HK-2 (cell line): ENCODE measurements around the gene APOL3.
"Not testable (repeated sequence)": the region's sequence is repeated elsewhere in the genome, so short reads cannot be mapped to it uniquely, and the experiment has no call there.

Experiments used
- DNase-seq: peaks from one replicate; pipeline ENCODE4 v3.0.0-alpha.2; 2018; ENCODE audit not compliant: unreplicated experiment

The APOL3 gene

DNA sequence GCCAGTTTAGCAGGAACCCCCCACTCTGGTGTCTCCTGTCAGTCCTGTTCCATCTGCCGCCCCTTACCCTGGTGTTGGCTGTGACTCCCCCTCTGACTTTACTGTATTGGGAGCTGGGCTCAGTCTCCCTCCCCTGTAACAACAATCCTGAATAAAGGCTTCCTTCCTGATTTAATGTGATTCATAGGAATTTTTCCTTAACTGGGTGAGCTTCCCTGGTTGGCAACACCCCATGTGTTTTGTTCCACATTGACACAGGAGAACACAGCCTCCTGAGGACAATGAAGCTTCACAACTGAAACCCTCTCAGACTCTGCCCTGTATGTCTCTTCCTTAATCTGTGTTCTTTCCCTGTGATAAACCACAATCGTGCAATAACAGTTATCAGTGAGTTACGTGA is 32.6 kb upstream of the APOL3 start:
- DNase-seq, result no peak

DNA sequence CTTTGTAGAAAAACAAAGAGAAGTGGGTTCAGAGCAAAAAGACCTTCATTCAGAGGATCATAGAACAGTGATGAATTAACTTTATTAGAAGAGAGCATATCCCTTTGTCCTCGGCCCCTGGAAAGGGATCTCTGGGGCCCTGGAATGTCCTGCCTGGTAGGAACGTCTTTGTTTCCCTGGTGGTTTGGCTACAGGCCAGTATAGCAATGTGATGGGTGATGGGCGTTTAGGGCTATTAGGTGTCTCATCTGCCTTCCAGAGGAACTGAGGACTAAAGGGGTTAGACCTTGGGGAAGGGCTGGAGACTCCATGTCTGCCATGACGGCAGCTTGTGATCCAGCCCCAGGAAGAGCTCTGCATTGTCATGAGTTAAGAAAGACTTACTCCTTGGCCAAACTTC is 32.0 kb upstream of the APOL3 start:
- DNase-seq, result no peak

DNA sequence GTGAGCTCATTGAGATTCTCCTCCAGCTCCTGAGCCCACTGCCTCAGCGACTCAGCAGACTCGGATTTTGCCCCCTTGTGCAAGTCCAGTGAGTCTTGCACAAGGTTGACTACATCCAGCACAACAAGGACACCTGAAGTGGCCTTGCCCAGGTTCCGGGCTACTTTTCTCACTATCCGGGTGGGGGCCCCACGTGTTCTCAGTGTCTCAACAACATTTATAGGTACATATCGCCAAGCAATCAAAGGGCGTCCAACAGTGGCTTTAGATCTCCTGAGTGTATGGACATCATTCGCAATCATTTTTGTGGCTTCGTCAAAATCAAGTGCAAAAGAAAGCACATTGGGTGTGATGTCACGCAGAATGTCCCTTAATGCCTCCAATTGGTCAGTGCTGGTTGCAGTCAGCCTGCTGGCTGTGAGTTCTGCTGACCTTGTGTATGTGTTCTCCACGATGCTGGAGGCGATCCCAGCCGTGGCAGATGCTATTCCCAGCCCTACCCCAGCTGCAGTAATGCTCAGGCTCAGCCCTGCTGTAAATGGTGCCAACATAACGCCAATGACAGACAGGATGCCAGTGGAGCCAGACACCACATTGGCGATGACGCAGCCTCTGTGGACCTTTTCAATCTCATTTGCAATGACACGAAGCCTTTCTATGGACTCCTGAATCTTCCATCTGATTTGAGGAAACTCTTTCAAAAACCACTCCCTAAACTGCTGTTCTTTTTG is 30.7 kb upstream of the APOL3 start:
- DNase-seq, result no peak

DNA sequence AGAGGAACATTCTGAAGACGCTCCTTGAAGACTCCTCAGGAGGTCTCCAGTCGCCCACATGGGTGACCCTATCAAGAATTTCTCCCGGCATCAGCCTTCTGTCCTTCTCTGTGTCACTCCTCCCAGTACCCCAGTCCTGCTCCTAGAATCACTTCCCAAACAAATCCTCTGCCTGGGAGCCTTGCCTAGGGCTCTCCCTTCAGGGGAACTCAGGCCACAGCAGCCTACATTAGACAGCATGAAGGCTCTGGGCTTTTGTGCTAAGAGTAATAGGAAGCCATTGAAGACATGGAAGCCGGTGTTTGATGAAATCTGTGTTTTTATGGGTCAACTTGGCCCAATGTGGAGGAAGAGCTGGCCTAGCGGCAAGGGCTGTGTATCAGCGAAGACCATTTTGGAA is 27.3 kb upstream of the APOL3 start:
- not testable (repeated sequence) for DNase-seq

DNA sequence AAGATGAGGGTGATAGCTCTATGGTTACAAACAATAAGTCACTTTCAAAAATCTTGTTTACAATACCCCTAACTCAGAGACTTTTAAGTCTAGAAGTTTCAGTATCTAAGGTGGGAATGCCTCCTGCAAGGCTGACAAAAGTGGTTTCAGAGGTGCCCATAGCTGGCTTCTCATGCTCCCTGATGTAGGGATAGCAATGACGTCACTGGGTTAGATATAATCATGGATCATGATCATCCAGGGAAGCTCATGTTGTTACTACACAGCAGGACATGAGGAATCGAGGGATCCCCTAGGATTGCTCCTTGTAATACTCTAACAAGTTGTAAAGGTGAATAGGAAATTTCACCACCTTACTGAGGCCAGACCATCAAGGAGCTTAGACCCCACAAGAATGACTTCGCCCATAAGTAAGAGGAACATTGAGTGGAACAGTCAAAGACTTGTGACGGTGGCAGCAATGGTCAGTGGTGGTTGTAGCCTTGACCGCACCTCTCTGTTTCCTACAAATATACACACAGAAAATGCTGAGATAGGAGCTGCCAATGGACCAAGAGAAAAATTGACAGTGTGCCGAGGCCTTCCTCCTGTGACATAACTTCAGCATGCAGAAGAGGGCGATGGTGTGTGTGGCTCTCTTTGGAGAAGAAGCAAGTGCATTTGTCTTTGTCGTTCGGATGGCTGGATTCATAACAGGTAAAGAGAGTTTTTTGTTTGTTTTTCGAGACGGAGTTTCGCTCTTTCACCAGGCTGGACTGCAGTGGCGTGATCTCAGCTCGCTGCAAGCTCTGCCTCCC is 25.5 kb upstream of the APOL3 start:
- no peak for DNase-seq

DNA sequence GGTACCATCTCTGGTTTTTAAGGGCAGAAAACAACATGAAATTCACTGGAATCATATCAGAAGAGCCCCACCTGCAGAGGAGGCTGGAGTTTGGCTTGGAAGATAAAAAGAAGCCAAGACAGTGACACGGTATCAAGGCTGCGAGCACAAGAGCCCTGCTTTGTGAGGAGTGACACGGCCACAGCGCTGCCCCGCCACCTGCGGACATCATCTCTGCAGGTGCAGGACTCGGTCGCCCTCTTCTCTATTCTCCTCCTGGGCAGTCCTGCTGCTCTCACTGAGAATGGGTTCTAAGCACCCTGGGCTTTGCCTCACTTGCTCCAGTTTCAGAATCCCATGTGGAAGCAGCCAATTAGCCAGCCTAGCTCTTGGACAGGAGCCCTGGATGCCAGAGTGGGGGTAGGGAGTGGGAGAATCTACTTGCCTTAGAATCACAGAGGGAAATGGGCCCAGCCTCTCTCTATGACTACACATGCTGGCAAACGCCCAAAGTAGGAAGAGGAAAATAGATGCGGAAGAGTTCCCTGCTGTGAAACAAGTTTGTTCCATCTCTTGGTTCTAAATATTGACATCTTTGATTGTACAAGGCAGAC is 24.0 kb upstream of the APOL3 start:
- no peak for DNase-seq

DNA sequence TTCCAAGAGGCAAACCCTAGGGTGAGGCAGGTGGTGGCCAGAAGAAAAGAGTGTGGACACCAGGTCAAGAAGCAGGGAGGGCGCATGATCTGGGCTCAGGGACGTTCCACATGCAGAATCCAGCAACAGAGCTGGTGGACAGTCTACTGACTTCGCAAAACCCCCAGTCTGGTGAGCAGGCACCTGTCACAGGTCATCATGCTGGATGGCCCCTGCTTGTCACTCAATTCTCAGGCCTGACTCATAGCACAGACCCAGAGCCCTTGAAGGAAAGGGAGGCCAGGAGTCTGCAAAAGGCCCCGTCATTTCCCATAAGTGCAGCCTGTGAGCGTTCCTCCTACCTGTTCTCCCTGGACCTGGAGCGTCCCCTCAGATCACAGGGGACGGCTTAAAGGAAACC is 22.9 kb upstream of the APOL3 start:
- no peak for DNase-seq

DNA sequence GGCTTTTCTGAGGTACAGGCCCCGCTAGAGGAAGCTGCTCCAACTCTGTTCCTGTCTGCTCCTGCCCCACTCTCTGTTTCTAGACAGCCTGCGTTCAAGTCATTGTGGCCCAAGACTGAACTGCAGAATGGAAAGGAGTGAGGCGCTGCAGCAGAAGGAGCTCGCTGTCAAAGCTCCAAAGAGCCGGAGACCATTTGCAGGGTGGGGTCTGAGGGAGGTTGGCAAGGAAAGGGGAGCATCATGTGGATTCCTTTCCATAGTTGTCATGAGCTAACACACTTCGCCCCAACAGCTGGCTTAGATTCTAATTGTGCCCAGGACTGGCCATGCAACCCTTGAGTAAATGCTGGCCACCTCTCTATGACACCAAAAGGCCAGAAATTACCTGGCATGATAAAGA is 22.3 kb upstream of the APOL3 start:
- no peak for DNase-seq

DNA sequence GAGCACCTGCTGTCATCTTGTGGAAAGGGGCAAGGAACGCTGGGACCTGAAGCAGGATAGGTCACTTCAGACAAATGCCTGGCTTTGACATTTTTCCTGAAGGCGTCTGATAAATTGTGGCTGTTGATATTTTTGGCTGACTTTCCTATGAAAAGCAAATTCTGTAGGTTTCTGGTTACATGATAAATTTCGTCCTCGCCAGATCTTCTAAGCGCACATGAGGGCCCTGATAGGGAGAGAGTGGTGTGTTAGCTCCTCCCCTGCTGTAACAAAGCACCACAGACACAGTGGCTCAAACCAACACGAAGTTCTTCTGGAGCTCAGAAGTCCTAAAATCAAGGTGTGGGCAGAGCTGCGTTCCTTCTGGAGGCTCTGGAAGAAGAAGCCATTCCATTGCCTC is 21.5 kb upstream of the APOL3 start:
- no peak for DNase-seq

DNA sequence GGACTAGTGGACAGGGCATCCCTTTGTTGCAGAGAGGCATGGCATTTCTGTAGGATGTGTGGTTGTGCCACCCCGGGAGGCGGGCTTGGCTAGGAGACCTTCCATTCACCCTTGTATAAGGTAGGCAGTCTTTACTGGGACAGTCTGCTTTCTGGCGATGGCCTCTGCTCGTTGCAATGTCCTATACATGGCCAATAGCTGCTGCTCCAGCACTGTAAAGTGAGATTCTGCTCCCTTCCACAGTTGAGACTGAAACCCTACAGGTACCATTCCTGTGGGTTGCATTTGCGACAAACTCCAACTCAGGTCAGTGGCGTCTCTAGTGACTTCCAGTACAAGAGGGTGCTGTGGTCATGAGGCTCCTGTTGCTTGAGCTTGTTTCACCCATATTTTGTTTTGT is 20.4 kb upstream of the APOL3 start:
- no peak for DNase-seq

DNA sequence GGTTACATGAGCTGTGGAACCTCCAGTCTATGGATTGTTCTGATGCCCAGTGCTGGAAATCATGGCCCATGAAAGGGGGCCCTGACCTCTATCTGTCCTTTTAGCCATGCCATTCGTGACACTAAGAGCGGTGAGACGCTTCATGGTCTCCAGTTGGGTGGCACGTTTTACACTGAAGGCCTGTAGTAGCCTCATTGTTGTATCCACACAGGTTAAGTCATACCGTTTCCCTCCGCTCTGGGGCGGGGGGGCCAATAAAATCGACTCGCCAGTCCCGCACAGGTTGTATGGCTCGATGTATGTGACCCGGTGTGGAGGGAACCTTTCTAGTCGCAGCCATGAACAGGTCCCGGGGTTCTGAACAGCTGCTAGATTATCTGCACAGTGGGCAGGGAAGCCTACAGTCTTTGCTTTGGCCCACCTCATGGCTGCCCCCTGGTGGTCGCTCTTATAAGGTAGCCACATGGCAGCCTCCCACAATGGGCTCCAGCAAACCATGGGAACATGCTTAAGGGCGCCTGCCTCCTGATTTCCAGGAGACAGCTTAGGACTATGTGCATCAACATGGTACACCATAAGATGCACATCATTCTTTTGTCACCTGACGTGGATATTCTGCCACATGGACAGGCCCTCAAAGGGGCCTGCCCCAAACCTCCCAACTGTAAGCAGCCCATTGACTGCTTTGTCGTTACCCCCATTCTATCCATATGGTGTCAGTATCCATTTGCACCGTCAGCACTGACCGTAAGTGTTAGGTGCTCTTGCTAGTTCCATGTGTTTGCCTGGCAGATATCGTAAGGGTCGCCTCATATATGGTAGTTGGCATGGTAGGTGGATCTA is 19.7 kb upstream of the APOL3 start:
- peak; percentile 67 for DNase-seq

DNA sequence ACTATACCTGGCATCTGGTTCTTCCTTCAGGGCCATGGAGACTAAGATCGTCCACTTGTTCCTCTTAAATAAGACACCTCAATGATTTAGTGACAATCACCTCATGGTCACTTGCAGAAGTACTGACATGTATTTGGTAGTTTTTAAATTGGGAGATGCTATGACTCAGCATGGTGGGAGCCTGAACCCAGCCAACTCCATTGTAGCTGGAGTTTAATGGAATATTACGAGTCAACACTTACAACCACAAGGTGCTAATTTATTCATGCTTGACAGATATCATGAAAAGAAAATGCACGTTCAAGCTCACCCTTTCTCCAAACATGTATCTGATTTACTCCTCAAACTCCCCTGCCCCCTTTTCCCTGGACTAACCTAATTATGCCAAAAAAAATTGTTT is 16.6 kb upstream of the APOL3 start:
- no peak for DNase-seq

DNA sequence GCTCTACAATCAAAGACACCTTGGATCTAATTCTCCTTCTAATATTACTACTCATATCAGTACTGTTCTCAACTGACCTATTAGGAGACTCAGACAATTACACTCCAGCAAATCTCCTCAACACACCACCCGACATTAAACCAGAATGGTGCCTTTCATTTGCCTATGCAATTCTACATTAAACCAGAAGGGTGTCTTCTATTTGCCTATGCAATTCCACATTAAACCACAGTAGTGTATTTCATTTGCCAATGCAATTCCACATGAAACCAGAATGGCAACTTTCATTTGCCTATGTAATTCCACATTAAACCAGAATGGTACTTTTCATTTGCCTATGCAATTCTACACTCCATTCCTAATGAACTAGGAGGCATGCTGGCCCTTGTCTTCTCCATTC is 15.3 kb upstream of the APOL3 start:
- no peak for DNase-seq

DNA sequence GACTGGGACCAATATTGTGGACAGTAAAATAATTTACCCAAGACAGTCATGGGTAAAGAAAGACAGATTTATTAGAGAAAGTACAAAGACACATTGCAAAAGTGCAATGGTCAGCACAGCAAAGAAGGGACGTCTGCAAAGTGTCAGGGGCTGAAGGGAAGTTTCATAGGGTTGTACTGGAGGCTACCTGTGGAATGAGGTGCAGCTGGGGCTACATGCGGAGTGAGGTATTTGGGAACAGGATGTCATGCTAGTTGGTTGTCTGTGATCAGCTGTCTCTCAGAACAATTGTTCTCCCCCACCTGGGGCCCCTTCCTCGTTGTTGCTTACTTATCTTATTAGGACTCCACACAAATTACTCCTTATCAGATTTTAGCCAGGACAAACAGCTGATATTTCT is 11.4 kb upstream of the APOL3 start:
- DNase-seq, result no peak

DNA sequence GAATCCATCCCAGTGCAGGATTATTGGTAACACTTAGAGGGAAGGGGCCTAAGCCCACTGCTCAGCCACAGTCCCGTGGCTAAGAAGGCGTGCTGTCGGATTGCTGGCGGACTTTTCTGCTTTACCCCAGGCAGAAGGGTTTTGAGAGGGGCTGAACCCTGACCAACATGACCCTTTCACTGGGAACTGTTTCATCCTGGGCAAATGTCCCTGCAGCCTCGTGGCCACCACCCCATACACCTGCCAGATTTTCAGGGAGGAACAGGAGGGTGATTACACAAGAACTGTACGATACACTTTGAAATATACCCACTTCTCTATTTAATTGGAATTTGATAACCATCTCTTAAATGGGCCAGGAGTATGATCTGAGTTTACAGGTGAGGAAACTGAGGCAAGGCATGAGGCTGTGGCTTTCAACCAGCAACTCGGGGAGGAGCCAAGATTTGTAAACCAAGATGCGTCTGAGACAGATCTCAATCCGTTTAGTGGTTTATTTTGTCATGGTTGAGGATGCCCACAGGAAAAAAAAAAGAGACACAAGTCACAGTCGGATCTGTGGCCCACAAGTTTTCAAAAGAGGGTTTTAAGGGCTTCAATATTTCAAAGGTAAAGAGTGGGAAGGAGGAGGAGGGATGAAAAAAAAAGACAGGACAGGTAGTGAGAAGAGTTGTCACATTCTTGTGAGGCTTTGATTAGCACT is 6.1 kb upstream of the APOL3 start:
- DNase-seq, result no peak

DNA sequence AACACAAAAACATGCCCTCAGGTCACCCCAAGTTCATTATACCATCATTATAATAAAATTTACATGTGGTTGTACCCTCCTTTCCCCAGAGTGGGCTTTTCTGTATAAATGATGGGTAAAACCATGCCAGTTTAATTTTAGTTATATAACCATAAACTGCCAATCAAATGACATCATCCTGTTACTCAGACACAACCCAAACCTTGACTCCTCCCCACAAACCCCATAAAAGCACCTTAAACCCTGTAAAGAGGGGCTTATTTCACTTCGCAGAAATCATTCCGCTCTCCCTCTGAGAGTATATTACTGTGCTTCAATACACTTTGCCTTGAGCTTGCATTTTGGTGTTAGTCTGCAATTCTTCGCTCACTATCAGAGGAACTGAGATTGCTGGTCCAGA is 5.5 kb upstream of the APOL3 start:
- DNase-seq, result no peak

DNA sequence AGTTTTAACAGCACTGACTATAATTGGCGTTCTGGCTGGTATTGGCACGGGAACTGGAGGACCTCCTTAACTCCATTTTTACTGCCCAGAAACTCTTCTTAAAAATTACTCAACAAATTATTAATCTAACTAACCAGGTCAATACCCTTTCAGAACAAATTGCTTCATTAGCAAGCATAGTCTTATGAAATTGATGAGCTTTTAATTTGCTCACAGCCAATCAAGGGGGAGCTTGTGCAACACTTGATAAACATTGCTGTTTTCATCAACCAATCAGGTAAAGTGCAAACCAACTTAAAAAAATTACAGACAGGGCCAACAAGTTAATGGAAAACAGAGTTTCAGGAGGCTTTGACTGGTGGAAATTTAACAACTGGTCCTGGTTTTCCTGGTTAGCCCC is 4.6 kb upstream of the APOL3 start:
- no peak for DNase-seq

DNA sequence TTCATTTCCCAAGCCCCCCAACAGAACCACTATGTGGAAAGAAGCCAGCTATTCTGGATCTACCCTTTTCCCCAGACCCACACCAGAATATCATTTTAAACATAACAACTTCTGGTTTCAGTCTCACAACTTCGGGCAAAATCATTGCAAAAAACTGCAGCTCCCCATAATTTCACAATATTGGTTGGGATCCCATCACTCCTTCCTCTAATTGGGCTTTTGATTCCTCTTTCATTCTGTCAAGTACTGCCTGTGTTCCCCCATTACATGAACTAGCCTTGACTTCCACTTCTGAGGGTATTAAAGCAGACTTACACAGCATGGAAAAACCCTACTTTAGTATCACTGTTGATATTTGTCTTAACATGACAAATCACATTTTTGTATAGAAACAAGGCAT is 4.1 kb upstream of the APOL3 start:
- DNase-seq, result no peak

DNA sequence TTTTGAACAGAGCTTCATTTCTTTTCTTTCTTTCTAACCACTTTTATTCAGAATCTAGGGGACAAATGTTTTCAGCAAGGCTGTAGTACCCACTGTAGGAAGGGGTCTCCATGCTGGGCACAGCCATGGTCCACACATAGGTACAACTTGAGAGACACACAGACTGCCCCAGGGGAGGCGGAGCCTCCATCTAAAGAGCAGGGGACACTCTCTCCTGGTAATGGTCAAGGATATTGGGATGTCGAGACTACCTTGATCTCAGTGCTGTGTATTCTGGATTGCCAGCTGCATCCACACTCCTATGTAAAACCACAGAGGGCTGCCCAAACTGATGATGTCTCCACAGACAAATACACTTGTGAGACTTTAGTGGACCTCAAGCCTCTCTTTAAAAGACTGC is 2.9 kb upstream of the APOL3 start:
- no peak for DNase-seq

DNA sequence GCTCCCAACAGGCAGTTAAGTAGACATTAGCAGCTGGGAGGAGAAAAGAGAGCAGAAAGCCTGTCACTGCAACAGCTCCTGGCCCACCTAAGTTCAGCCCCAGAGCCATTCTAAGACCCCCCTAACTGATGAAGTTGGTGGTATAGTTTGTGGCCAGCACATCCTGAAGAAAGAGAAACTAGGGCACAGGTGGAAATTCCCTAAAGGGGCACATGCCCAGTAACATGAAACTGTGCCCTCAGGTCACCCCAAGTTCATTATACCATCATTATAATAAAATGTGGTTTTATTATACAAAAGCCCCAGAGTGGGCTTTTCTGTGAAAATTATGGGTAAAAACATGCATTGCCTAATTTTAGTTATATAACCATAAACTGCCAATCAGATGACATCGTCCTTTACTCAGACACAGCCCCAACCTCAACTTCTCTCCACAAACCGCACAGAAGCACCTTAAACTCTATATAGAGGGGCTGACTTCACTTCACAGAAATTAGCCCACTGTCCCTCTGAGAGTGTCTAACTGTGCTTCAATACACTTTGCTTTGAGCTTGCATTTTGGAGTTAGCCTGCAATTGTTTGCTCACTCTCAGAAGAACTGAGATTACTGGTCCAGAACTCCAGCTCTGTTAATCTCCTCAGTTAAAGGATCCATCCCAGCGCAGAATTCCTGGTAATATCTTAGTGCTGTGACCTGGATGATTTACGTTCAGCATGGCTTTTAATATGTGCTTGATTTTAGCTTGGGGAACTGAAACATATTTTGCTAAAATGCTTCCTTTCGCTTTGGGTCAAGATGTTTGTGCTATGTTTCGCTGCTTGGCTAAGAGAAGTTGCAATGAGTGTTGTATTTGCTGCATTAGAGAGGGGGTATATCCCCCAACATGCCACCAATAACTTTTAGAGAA is 1.8 kb upstream of the APOL3 start:
- no peak for DNase-seq

DNA sequence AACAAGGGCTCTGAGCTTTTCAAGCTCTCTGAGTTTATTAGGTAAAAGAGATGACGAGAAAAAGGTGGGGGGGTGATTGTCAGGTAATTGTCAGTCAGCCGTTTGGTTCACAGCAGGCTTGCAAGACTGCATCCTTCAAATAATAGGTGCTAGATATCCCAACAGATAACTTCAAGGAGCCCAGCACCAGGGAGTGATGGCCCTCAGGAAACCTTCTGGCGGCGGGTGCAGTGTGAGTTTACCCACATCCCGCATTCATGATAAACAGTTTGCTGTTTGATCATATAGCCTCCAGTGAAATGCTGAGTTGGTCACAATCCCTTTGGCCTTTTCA is 1.2 kb upstream of the APOL3 start:
- not testable (repeated sequence) for DNase-seq
